GM12878 (cell line): ENCODE results near the gene EHD1.

ENCODE experiments used
- CBX5 ChIP-seq: sonication (generic); IDR thresholded peaks from 2 replicates; pipeline ENCODE4 v1.6.1; 2016; ENCODE audit warnings: low read depth, moderate library complexity, mild to moderate bottlenecking, inconsistent platforms
- ESRRA ChIP-seq: IDR thresholded peaks from 2 replicates; pipeline ENCODE4 v1.6.1; 2012; ENCODE audit warnings: mild to moderate bottlenecking, low read length, improper control_type of control experiment
- ETV6 ChIP-seq, 2 experiments: fragments of 450-650 bp in 1 of 2; IDR thresholded peaks in 1 of 2; conservative IDR thresholded peaks in 1 of 2; 2 replicates each; pipeline ENCODE4 v1.6.1; 2014; ENCODE audit warnings: antibody characterized with exemption in 1 of 2, borderline replicate concordance in 1 of 2, low read depth in 1 of 2, mild to moderate bottlenecking in 1 of 2, moderate library complexity in 1 of 2
- SP1 ChIP-seq: IDR thresholded peaks from one replicate; pipeline ENCODE4 v1.6.1; 2011; ENCODE audit warnings: low read depth, low read length
- TF ChIP-seq, protein P1 (sequence below), 3 experiments: IDR thresholded peaks in 2 of 3; conservative IDR thresholded peaks in 1 of 3; 2 replicates each; pipeline ENCODE4 v1.5.1; 2011; ENCODE audit warnings: low read depth in 3 of 3, low read length in 3 of 3, mild to moderate bottlenecking in 3 of 3, control low read depth in 2 of 3, moderate library complexity in 2 of 3, inconsistent platforms in 1 of 3, mixed read lengths in 1 of 3; ENCODE audit not compliant: control insufficient read depth in 2 of 3, insufficient read depth in 1 of 3; ENCODE audit errors: extremely low read depth in 1 of 3
- TF ChIP-seq, protein P2 (sequence below): fragments of 450-650 bp; IDR thresholded peaks from 2 replicates; pipeline ENCODE4 v1.6.1; 2017; ENCODE audit warnings: mild to moderate bottlenecking, moderate library complexity

DNA sequence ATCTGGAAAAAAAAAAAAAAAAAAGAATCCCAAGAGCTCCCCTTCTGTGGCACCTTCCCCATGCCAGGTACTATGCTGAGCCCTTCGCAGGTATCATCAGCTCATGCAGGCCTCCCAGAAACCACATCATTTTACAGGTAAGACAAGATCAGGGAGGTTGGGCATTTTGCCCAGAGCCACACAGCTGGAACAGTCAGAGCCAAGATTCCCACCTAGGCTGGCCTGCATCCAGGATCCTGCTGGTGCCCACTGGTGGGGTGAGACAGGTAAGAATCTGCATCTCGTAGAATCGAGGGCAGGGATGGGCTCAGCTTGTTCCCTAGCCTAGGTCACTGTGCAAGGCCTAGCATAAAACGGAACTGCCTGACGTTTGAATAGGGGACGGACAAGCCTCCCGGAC, 52.4 kb downstream of the EHD1 start:
- TF ChIP-seq, protein P1, sequence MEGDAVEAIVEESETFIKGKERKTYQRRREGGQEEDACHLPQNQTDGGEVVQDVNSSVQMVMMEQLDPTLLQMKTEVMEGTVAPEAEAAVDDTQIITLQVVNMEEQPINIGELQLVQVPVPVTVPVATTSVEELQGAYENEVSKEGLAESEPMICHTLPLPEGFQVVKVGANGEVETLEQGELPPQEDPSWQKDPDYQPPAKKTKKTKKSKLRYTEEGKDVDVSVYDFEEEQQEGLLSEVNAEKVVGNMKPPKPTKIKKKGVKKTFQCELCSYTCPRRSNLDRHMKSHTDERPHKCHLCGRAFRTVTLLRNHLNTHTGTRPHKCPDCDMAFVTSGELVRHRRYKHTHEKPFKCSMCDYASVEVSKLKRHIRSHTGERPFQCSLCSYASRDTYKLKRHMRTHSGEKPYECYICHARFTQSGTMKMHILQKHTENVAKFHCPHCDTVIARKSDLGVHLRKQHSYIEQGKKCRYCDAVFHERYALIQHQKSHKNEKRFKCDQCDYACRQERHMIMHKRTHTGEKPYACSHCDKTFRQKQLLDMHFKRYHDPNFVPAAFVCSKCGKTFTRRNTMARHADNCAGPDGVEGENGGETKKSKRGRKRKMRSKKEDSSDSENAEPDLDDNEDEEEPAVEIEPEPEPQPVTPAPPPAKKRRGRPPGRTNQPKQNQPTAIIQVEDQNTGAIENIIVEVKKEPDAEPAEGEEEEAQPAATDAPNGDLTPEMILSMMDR (IDR thresholded peaks at IDR 0.05 in 2 of 3, conservative IDR thresholded peaks at IDR 0.05 in 1 of 3; ENCODE audit: control insufficient read depth in 2 of 3, extremely low read depth in 1 of 3, insufficient read depth in 1 of 3, low read depth in 3 of 3, low read length in 3 of 3), result no peak
- TF ChIP-seq ESRRA, result no peak
- TF ChIP-seq, protein P2, sequence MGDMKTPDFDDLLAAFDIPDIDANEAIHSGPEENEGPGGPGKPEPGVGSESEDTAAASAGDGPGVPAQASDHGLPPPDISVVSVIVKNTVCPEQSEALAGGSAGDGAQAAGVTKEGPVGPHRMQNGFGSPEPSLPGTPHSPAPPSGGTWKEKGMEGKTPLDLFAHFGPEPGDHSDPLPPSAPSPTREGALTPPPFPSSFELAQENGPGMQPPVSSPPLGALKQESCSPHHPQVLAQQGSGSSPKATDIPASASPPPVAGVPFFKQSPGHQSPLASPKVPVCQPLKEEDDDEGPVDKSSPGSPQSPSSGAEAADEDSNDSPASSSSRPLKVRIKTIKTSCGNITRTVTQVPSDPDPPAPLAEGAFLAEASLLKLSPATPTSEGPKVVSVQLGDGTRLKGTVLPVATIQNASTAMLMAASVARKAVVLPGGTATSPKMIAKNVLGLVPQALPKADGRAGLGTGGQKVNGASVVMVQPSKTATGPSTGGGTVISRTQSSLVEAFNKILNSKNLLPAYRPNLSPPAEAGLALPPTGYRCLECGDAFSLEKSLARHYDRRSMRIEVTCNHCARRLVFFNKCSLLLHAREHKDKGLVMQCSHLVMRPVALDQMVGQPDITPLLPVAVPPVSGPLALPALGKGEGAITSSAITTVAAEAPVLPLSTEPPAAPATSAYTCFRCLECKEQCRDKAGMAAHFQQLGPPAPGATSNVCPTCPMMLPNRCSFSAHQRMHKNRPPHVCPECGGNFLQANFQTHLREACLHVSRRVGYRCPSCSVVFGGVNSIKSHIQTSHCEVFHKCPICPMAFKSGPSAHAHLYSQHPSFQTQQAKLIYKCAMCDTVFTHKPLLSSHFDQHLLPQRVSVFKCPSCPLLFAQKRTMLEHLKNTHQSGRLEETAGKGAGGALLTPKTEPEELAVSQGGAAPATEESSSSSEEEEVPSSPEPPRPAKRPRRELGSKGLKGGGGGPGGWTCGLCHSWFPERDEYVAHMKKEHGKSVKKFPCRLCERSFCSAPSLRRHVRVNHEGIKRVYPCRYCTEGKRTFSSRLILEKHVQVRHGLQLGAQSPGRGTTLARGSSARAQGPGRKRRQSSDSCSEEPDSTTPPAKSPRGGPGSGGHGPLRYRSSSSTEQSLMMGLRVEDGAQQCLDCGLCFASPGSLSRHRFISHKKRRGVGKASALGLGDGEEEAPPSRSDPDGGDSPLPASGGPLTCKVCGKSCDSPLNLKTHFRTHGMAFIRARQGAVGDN, result no peak
- no peak for TF ChIP-seq ETV6 (conservative IDR thresholded peaks at IDR 0.05 in 1 of 2, IDR thresholded peaks at IDR 0.05 in 1 of 2; ENCODE audit: borderline replicate concordance in 1 of 2, low read depth in 1 of 2)
- TF ChIP-seq SP1, result no peak
- no peak for TF ChIP-seq CBX5
